IMR-90 (cell line): ENCODE results near the gene C1QTNF3. TPM values are rescaled to one million over a fixed set of nuclear protein-coding genes. Genes with fewer than 3 reads are reported as not detected.

Experiments
- ATAC-seq: fragments of 200-7000 bp; cut with Tn5 transposase; 2 replicates; pipeline ENCODE4 v1.9.1; 2020; ENCODE audit warnings: low read depth, mild to moderate bottlenecking, moderate library complexity
- BruUV-seq: library from RNA; stranded (reverse); fragments of 400-500 nt; replicated peaks from 2 replicates; lab custom pipeline; 2021; lab: Mats Ljungman, UMichigan
- CTCF ChIA-PET: fragments of 300-600 bp; formaldehyde crosslinking; extraction: SDS; loops from one replicate; lab custom pipeline; 2021; ENCODE audit warnings: antibody characterized with exemption; lab: Yijun Ruan, JAX
- POLR2A ChIA-PET: fragments of 300-600 bp; sonication (Branson Sonifier 250); formaldehyde crosslinking; loops from one replicate; lab custom pipeline; 2022; ENCODE audit warnings: antibody characterized with exemption; ENCODE audit not compliant: unreplicated experiment; lab: Charles Lee
- DNase-seq: peaks from one replicate; pipeline ENCODE4 v3.0.0; 2013
- H2AFZ ChIP-seq: replicated peaks from 2 replicates; pipeline ENCODE3; 2013; ENCODE audit warnings: low read length, mild to moderate bottlenecking; ENCODE audit not compliant: poor library complexity
- H2AK5ac ChIP-seq: 2 replicates; pipeline ENCODE4 v1.6.1; 2013; ENCODE audit warnings: low read depth, low read length, inconsistent platforms
- H2AK9ac ChIP-seq: replicated peaks from 2 replicates; pipeline ENCODE3; 2013; ENCODE audit warnings: mild to moderate bottlenecking, low read depth, low read length, moderate library complexity; ENCODE audit not compliant: poor library complexity
- H2BK120ac ChIP-seq: 2 replicates; pipeline ENCODE4 v1.6.1; 2013; ENCODE audit warnings: low read depth, low read length, inconsistent platforms
- H2BK15ac ChIP-seq: 3 replicates; pipeline ENCODE4 v1.6.1; 2013; ENCODE audit warnings: low read depth, low read length, inconsistent platforms
- H2BK20ac ChIP-seq: 2 replicates; pipeline ENCODE4 v1.6.1; 2013; ENCODE audit warnings: low read depth, mild to moderate bottlenecking, inconsistent platforms, low read length, moderate library complexity
- H2BK5ac ChIP-seq: 2 replicates; pipeline ENCODE4 v1.6.1; 2013; ENCODE audit warnings: mild to moderate bottlenecking, low read depth, low read length, inconsistent platforms; ENCODE audit not compliant: poor library complexity, severe bottlenecking
- H3K14ac ChIP-seq: replicated peaks from 2 replicates; pipeline ENCODE4 v1.6.1; 2013; ENCODE audit warnings: low read depth, low read length, inconsistent platforms
- H3K18ac ChIP-seq: 2 replicates; pipeline ENCODE4 v1.6.1; 2013; ENCODE audit warnings: low read depth, low read length, control low read depth
- H3K23ac ChIP-seq: 2 replicates; pipeline ENCODE4 v1.6.1; 2013; ENCODE audit warnings: low read depth, low read length, inconsistent platforms
- H3K27ac ChIP-seq: 2 replicates; pipeline ENCODE4 v1.5.1; 2013; ENCODE audit warnings: mild to moderate bottlenecking, control low read depth, low read length; ENCODE audit not compliant: insufficient read depth
- H3K27me3 ChIP-seq: 2 replicates; pipeline ENCODE4 v1.6.1; 2013; ENCODE audit warnings: low read length; ENCODE audit not compliant: control insufficient read depth, insufficient read depth
- H3K36me3 ChIP-seq: 2 replicates; pipeline ENCODE4 v1.6.1; 2013; ENCODE audit warnings: low read length, mixed read lengths; ENCODE audit not compliant: control insufficient read depth, insufficient read depth
- H3K4ac ChIP-seq: 2 replicates; pipeline ENCODE4 v1.6.1; 2013; ENCODE audit warnings: low read depth, low read length, inconsistent platforms
- H3K4me1 ChIP-seq: 2 replicates; pipeline ENCODE4 v1.6.1; 2013; ENCODE audit warnings: low read length, mixed read lengths; ENCODE audit not compliant: control insufficient read depth, insufficient read depth
- H3K4me2 ChIP-seq: 2 replicates; pipeline ENCODE4 v1.6.1; 2013; ENCODE audit warnings: low read depth, mild to moderate bottlenecking, control low read depth, low read length, moderate library complexity
- H3K4me3 ChIP-seq: 2 replicates; pipeline ENCODE4 v1.5.1; 2013; ENCODE audit warnings: low read depth, mild to moderate bottlenecking, control low read depth, low read length, moderate library complexity; ENCODE audit not compliant: insufficient read depth
- H3K56ac ChIP-seq: 2 replicates; pipeline ENCODE4 v1.6.1; 2013; ENCODE audit warnings: low read length, inconsistent platforms; ENCODE audit not compliant: insufficient read depth; ENCODE audit errors: extremely low read depth
- H3K79me1 ChIP-seq, 2 experiments: 2 replicates each; pipeline ENCODE4 v1.6.1; 2013; ENCODE audit warnings: low read length in 2 of 2, inconsistent platforms in 1 of 2, low read depth in 1 of 2
- H3K9ac ChIP-seq: 2 replicates; pipeline ENCODE4 v1.6.1; 2013; ENCODE audit warnings: low read depth, low read length, control low read depth
- H3K9me1 ChIP-seq: 2 replicates; pipeline ENCODE4 v1.6.1; 2013; ENCODE audit warnings: low read length, inconsistent platforms; ENCODE audit not compliant: insufficient read depth
- H3K9me3 ChIP-seq: 2 replicates; pipeline ENCODE4 v1.6.1; 2013; ENCODE audit warnings: low read length; ENCODE audit not compliant: control insufficient read depth, insufficient read depth
- H4K20me1 ChIP-seq: 2 replicates; pipeline ENCODE4 v1.6.1; 2013; ENCODE audit warnings: low read length, inconsistent platforms; ENCODE audit not compliant: insufficient read depth
- H4K5ac ChIP-seq: 2 replicates; pipeline ENCODE4 v1.6.1; 2013; ENCODE audit warnings: mild to moderate bottlenecking, low read depth, low read length, control low read depth
- H4K8ac ChIP-seq, 2 experiments: 2 replicates each; pipeline ENCODE4 v1.6.1; 2013; ENCODE audit warnings: low read depth in 2 of 2, low read length in 2 of 2, control low read depth in 1 of 2, inconsistent platforms in 1 of 2
- H4K91ac ChIP-seq: 2 replicates; pipeline ENCODE4 v1.6.1; 2013; ENCODE audit warnings: low read depth, low read length, inconsistent platforms; ENCODE audit not compliant: insufficient read depth
- MAZ ChIP-seq: IDR thresholded peaks from 2 replicates; pipeline ENCODE4 v1.6.1; 2012; ENCODE audit warnings: low read depth, mild to moderate bottlenecking, low read length, improper control_type of control experiment, moderate library complexity, borderline replicate concordance
- NFE2L2 ChIP-seq: fragments of 150-350 bp; IDR thresholded peaks from 2 replicates; pipeline ENCODE4 v1.6.1; 2016; ENCODE audit warnings: low read depth, mild to moderate bottlenecking, low read length
- RFX5 ChIP-seq: IDR thresholded peaks from 2 replicates; pipeline ENCODE4 v1.8.0; 2012; ENCODE audit warnings: low read depth, mild to moderate bottlenecking, low read length, moderate library complexity
- USF2 ChIP-seq: fragments of 150-350 bp; IDR thresholded peaks from 2 replicates; pipeline ENCODE4 v1.6.1; 2017; ENCODE audit warnings: mild to moderate bottlenecking, antibody characterized with exemption, low read length, low read depth
- WGBS, 2 experiments: methylation state at CpG; one replicate each; pipeline versions ENCODE4 v1.1.5 to v1.1.7; 2013; ENCODE audit warnings: missing lambda C conversion rate in 2 of 2; ENCODE audit not compliant: insufficient read length in 1 of 2; ENCODE audit errors: extremely low coverage in 2 of 2; 5-methylcytosine and 5-hydroxymethylcytosine counted together
- dilution Hi-C: fragments of 300-500 bp; cut with HindIII; formaldehyde crosslinking; loops from one replicate; pipeline ENCODE4 v1.14.3; 2018; ENCODE audit warnings: low sequenced_read_pairs; ENCODE audit not compliant: unreplicated experiment
- in situ Hi-C: fragments of 300-500 bp; cut with MboI; formaldehyde crosslinking; loops from 3 replicates; pipeline ENCODE4 v1.14.3; 2019; ENCODE audit warnings: low sequenced_read_pairs, inconsistent platforms, mixed read lengths
- intact Hi-C: fragments of 100-400 bp; cut with micrococcal nuclease; formaldehyde crosslinking; loops from 2 replicates; pipeline ENCODE4 v1.10.0; 2022
- polyA plus RNA-seq, 3 experiments: library from polyadenylated mRNA; depleted of rRNA; stranded (reverse); fragments of >200 nt; gene quantifications; 2 replicates each; pipeline ENCODE4 v1.2.3, GENCODE V29; 2012; ENCODE audit warnings: low replicate concordance in 1 of 3
- total RNA-seq: library from RNA; depleted of rRNA; stranded (reverse); fragments of >200 nt; gene quantifications from 2 replicates; pipeline ENCODE4 v1.2.3, GENCODE V29; 2012

C1QTNF3 gene
- total and polyA plus RNA-seq, 2 of the 4 experiments (the other 2 are of a cell fraction) = 1.0 to 1.4 TPM

GRCh38 chr5:34041247-34041972 is 1.6 kb downstream of the C1QTNF3 start:
- Histone ChIP-seq H2BK15ac (no peak overlapping the region), H3K23ac (no peak overlapping the region), H3K4me1 (peaks cover 5% of the 10 kb centered on the region; the same call in 1 of the 2 replicates), H3K14ac (no peak overlapping the region), H3K9ac (no peak overlapping the region), H3K36me3 (no peaks in the 10 kb centered on the region), H3K4ac (no peak overlapping the region), H4K5ac (no peak overlapping the region), H2BK20ac (no peak overlapping the region), H2BK5ac (no peak overlapping the region), H2AK5ac (no peak overlapping the region), H4K8ac (no peak overlapping the region), H3K4me3 (no peak overlapping the region), H3K9me3 (no peaks in the 10 kb centered on the region), H3K79me1 (no peaks in the 10 kb centered on the region), H3K4me2 (no peak overlapping the region), H4K20me1 (no peaks in the 10 kb centered on the region), H3K27ac (no peak overlapping the region), H2AK9ac (no peak overlapping the region), H3K56ac (no peak overlapping the region), H3K9me1 (no peaks in the 10 kb centered on the region; the same call in 1 of the 2 replicates), H2AFZ (no peak overlapping the region), H2BK120ac (no peak overlapping the region), H4K91ac (no peak overlapping the region), H3K18ac (no peak overlapping the region), H3K27me3 (no peaks in the 10 kb centered on the region)
- dilution Hi-C loops = no loop called here
- TF ChIP-seq NFE2L2 = no peak
- no peak for TF ChIP-seq USF2
- TF ChIP-seq RFX5 = no peak
- TF ChIP-seq MAZ = no peak
- in situ Hi-C loops = no loop called here
- WGBS, 2 experiments = no CpG with 5 or more reads among the region's 1 CpG
- POLR2A ChIA-PET = no interaction called here
- ATAC-seq = no peak
- intact Hi-C loops = no loop called here
- no peak for DNase-seq
- BruUV-seq = no TSS peak
- CTCF ChIA-PET = no interaction called here
